GM19328 (cell line): ENCODE measurements around the gene TNPO1.

Source experiments
- ATAC-seq: cut with Tn5 transposase; IDR thresholded peaks from one replicate; pipeline ENCODE4 v1.9.1; 2021; ENCODE audit warnings: mild to moderate bottlenecking, moderate library complexity; ENCODE audit not compliant: unreplicated experiment

The TNPO1 gene

GRCh38 chr5:72817671-72818266, 1.3 kb downstream of the TNPO1 start:
- no peak for ATAC-seq

- no peak for ATAC-seq
These were observed 2.5 kb downstream of the TNPO1 start for GRCh38 chr5:72818866-72819534.

GRCh38 chr5:72821776-72822175, 5.3 kb downstream of the TNPO1 start:
- ATAC-seq = no peak

GRCh38 chr5:72822944-72823343, 6.5 kb downstream of the TNPO1 start:
- ATAC-seq = no peak

- no peak for ATAC-seq
These were observed 13.2 kb downstream of the TNPO1 start for GRCh38 chr5:72829707-72830106.

- ATAC-seq = no peak
These were observed 13.9 kb downstream of the TNPO1 start for GRCh38 chr5:72830362-72830761.

- ATAC-seq = no peak
These were observed 15.2 kb downstream of the TNPO1 start for GRCh38 chr5:72831685-72832084.

- no peak for ATAC-seq
These were observed 18.5 kb downstream of the TNPO1 start for GRCh38 chr5:72834924-72835323.

- no peak for ATAC-seq
These were observed 19.2 kb downstream of the TNPO1 start for GRCh38 chr5:72835633-72836032.

GRCh38 chr5:72836810-72837209, 20.3 kb downstream of the TNPO1 start:
- no peak for ATAC-seq

GRCh38 chr5:72837524-72838096, 21.1 kb downstream of the TNPO1 start:
- no peak for ATAC-seq

- ATAC-seq = no peak
These were observed 23.6 kb downstream of the TNPO1 start for GRCh38 chr5:72840041-72840440.

GRCh38 chr5:72841756-72842535, 25.5 kb downstream of the TNPO1 start:
- no peak for ATAC-seq

- ATAC-seq = no peak
These were observed 26.4 kb downstream of the TNPO1 start for GRCh38 chr5:72842816-72843215.

- ATAC-seq = no peak
These were observed 27.8 kb downstream of the TNPO1 start for GRCh38 chr5:72844218-72844603.

- no peak for ATAC-seq
These were observed 29.4 kb downstream of the TNPO1 start for GRCh38 chr5:72845889-72846288.

- ATAC-seq = no peak
These were observed 30.0 kb downstream of the TNPO1 start for GRCh38 chr5:72846483-72846882.

- ATAC-seq = no peak
These were observed 31.0 kb downstream of the TNPO1 start for GRCh38 chr5:72847439-72847838.

- ATAC-seq = peak; percentile 82
These were observed 31.6 kb downstream of the TNPO1 start for GRCh38 chr5:72847989-72848473.

GRCh38 chr5:72848474-72849428, 32.3 kb downstream of the TNPO1 start:
- peak; percentile 44 for ATAC-seq
